Activated gamma-delta T cell (primary cell): Measurements from ENCODE around the gene AKAP3.
A peak's percentile ranks its signal among the peaks of the same experiment; 100 is the strongest.

Source experiments
- DNase-seq: peaks from one replicate; lab custom pipeline; 2025; lab: John Stamatoyannopoulos, UW
- total RNA-seq, 2 donors: gene quantifications; one replicate each; lab custom pipeline; 2026; lab: John Stamatoyannopoulos, UW

The AKAP3 gene
- 1.4 to 1.9 reads per million in 2 donors for total RNA-seq

DNA sequence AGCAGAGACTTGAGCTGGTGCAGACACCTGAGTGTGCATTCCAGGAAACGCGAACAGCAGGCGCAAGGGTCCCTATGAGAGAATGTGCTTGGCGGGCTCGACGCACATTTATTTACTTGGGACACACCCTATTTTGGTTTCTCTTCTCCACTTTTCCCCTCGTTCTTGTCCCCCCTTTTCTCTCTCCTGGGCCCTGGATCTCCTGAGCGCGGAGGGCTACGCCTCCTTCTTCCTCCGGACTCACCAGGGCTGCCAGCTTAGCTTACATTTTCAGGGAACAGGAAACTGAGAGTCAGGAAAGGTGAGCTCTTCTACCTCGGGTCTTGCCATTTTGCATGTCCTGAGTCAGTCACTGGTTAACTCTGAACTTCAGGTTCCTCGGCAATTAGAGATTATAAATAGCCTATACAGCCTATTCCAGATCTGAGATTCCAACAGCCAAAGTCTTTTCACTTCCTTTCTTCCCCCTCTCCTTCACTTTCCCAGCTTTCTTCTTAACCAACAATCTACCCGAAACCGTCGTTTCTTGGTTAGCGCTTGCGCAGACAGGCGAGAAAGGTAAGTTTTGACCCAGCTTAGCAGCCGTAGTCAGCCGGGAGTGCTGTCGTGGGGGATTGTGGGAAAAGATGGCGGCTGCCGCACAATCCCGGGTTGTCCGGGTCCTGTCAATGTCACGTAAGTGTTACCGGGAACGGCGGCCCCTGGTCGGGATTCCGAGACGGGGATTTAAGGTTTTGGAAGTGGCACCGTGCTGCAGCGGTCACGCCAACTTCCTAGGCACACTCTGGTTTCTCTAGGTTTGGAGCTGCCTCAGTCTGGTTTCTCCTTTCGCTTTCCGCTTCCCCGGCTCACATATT lies at the start of gene AKAP3, which contains the start of gene NDUFA9:
Gene AKAP3 (minus strand): TSS at position 551 of the 857 bp plus-strand sequence. CDS start 10,855 bp downstream, outside the sequence.
Gene NDUFA9 (plus strand): TSS at position 614 of the 857 bp plus-strand sequence. CDS start 13 bp downstream, at position 627.
- peak; percentile 23 for DNase-seq

DNA sequence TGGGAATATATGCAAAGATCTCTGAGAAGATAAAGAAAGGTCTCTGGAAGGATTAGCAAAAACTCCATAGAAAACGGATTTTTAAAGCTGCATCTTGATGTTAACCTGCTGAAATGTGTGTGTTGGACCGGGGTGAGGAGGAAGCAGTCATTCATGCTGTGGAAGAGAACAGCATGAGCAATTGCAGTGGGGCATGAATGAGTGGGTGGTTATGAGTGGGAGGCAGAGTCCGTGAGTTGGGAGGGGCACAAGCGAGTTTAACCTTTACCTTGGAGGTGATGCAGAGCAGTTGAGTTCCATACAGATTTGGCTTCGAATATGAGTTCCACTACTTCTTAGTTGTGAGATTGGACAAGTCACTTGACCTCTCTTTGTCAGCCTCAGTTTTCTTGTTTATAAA lies 41.9 kb upstream of the AKAP3 start:
- no peak for DNase-seq

DNA sequence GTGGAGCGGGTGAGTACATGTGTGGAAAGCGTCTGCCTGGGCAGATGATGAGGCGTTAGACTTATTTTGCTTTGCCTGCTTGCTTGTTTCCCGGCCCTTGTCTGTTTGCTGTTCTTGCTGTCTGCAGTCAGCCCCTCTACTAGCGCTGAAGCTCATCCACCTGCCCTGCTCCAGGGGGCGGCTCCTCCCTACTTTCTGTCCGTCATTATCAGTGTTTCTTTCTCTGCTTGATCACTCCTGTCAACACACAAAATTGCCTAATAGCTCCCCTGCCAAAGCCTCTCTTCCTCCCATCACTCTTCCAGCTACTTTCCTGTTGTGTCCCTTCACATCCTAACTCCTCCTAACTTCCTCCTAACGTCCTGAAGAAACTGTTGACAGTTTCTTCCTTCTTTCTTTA lies 36.5 kb upstream of the AKAP3 start:
- no peak for DNase-seq

DNA sequence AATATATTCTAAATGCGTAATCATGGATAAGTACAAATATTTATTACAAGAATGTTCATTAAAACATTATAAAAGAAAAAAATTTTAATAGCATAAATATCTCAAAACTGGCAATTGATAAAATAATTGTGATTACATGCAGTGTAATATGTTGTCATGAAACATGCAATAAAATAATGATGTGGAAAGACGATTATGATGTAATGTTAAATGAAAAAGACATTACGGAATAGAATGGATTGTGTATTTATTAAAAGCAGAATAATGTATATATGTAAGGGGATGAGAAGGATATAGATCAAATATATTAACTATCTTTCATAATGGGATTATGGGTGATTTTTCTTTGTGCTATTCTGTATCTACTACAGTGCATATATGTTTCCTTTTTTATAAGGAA lies 32.9 kb upstream of the AKAP3 start:
- DNase-seq, result no peak

DNA sequence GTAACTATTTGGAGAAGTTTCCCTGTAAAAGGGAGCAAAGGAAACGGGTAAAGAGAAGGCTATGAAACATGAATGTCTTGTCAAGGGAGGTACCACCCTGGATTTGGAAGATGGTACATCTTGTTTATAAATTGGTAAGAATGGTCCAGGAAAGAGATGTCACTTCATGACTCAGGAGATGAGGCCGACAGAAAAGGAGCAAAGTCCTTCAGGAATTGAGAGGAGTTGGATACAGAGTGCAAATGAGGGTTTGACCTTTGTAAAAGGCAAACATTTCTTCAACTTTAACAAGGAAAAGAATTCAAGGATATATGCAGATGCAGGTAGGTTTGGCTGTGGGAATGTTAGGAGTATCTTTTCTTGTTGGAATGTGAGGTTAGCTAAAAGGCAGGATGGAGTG lies 30.9 kb upstream of the AKAP3 start:
- DNase-seq, result no peak

DNA sequence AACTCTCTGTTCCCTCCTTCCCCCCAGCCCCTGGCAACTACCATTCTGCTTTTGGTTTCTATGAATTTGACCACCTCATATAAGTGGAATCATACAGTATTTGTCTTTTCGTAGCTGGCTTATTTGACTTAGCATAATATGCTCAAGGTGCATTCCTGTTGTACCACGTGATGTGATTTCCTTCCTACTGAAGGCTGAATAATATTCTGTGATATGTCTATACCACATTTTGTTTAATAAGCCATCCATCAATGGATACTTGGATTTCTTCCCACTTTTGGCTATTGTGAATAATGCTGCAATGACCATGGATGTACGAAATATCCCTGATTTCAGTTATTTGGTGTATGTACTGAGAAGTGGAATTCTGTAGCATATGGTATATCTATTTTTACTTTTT lies 16.4 kb upstream of the AKAP3 start:
- no peak for DNase-seq

DNA sequence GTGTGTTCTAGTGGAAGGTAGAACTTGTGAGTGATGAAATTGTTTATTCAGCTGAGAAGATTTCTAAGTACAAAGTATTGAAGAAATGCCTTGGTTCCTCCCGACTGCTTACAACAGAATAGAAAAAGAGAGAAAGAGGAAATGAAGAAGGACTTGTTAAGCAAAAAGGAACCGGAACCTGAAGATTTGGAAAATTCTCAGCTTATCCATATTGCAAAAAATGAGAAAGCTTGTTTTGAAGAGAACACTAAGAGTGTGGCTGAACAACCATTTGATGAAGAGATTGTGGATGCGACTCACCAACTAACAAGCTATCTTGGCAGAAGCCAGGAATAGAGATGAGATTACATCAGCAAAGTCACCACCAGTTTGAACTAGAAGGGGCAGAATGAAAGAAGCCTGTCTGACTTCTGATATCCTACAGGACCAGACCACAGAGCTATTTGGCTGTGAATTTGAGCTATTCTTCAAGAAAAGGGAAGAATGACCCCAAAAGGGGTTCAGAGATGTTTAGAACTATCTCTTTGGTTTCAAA lies 15.2 kb upstream of the AKAP3 start:
- no peak for DNase-seq

DNA sequence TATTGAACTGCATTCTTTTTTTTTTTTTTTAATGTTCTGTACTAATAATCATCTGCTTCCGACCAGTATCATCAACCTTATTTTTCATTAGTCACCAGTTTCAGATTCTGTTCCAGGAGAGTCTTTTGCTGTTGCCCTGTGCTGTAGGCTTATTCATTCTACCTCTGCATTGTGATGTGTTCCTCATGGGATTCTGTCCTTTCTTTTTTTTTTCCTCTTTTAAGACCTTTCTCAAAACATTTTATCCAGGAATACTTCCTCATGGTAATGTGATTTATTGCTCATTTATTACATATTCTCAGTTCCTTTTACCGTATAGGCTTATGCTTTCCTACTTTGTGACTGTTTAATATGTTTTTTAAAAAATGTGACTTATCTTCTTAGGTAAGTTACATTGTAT lies 4.8 kb upstream of the AKAP3 start:
- no peak for DNase-seq

DNA sequence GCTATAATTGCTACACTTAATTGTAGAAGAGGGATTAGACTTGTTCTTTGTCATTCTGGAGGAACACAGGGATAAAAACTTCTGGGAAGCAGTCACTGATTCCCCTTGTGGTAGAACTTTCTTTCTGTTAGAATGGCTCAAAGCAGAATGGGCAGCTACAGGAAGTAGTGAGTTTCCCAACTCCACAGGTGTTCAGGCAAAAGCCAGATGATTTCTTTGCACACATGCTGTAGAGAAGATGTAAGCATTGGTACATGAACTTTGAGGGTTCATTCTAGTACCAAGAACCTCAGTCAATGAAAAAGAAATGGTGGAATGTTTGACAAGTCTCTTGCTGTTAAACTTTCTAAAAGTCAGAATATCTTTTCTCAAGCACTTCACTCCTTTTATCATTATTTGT lies 4.4 kb upstream of the AKAP3 start:
- no peak for DNase-seq

DNA sequence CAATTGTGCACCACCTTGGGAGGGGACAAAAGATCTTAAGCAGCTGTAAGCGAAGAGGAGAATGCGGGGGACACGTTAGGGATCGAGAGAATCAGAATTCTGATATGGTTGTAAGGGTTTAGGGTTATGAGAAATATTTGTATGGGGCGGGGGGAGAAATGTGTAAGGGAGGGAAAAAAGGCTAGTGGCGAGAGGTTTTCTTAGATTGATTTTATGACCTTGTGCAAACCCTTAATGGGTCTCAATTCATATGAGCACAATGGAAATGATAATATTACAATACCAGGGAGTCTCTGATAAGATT lies 459 bp upstream of the AKAP3 start:
- DNase-seq, result no peak

DNA sequence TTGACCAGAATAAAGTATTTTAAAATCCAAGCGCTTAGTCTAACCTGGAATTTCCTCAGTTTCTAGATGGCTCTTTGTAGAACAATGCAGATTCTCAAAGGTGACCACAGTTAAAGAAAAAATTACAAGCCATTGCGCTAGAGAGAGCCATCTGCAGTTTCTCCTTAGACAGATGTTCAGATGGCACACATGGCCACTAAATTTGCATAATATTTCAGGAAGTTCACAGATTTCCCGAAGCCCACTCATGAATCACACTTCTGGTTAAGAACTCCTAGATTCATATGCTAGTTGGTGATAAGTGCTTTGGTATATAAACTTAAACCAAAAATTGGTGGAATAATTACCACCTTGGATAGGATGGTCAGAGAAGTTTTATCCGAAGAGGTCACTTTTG lies 749 bp downstream of the AKAP3 start:
- no peak for DNase-seq

DNA sequence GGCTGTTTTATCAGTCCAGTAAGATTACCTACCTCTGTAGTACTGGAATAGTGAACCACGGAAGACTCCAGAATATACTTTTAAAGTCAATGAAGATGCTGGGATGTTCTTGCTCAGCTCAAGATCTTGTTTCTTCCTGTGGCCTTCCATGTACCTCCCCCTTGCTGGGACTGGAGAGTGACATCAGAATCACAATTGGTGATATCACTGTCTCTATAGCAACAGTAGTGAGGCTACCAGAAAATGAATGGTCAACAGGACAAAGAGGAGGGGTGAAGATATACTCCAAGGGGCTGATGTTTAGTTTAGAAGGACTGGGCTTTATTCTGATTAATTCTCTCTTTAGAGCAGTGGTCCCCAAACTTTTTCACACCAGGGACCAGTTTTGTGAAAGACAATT lies 3.8 kb downstream of the AKAP3 start:
- DNase-seq, result no peak

DNA sequence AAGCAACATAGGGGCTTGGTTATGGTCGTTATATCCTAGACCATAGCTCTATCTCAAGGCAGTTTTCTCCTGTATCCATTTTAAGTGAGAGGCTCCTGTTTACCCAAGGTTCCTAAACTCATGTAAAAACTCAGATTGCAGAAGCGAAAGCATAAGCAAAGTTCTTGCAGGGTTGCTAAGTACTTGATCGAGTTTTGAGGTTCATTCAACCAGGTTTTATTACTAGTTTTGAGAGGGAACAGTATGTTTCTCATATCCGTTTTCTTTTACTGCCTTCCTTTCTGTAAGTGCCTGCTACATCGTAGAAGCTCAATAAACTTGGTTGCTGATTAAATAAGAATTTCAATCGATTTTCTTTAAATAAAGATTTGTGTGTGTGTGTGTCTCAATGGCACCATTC lies 5.1 kb downstream of the AKAP3 start:
- DNase-seq, result no peak

DNA sequence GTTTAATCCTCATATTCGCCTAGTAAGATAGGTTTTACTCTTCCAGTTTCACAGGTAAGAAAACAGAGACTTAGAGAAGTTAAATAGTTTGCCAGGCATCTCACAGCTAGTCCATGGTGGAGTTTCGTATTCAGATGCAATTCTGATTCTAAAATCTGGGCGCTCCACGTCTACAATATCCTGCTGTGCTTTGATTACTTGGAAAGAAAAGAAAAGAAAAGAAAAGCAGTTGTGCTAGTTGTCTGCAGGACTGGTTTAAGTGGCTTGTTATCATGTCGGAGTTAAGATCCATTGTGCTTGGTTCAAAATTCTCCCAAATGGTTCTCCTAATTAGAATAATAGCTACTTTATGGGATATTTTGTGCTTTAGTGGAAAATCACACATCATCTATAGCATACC lies 18.6 kb downstream of the AKAP3 start:
- no peak for DNase-seq

DNA sequence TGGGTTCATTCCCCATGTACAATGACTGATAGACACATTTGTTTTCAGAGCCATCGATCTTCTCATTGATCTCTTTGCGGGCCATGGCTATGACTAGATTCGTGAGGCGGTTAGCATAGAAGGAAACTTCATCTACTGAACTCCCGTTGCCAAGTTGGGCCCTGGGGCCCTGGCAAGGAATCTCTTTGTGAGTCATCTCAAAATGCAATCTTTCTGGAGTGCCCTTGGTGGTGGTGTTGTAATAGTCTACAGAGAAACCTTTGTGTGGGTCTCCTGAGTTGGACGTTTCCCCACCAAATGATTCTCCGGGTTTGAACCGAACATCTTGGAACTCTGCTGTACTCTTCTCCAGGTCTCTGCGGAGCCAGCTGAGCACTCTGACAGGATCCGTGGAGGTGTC lies 20.4 kb downstream of the AKAP3 start:
- DNase-seq, result no peak

DNA sequence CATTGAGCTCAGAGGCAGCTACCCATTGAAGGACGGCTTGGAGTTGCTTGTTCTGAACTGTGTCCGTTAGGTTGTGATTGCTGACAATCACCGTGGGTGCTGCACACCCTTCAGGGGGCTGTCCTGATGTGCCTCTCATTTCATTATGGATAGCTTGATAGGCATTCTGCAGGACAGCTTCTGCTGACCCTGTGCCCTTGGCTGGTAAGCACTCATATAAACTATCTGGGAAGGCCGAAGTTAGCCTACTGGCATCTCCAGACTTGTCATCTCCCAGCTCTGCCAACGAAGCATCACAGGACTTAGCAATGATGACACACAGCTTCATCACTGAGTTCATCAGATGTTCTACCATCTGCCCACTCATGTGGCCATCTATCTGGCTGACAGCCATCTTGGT lies 22.3 kb downstream of the AKAP3 start:
- no peak for DNase-seq

DNA sequence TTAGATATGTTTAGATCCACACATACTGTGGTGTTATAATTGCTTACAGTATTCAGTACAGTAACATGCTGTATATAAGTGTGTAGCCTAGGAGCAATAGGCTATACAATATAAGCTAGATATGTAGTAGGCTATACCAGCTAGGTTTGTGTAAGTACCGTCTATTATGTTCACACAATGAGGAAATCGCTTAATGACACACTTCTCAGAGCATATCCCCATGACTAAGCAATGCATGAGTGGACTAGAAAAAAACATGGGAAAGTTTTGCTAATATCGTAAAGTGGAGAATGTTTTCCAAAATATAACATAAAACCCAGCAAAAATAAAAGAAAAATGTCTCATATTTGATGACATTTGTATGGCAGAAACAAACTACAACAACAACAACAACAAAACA lies 27.3 kb downstream of the AKAP3 start:
- DNase-seq, result no peak

DNA sequence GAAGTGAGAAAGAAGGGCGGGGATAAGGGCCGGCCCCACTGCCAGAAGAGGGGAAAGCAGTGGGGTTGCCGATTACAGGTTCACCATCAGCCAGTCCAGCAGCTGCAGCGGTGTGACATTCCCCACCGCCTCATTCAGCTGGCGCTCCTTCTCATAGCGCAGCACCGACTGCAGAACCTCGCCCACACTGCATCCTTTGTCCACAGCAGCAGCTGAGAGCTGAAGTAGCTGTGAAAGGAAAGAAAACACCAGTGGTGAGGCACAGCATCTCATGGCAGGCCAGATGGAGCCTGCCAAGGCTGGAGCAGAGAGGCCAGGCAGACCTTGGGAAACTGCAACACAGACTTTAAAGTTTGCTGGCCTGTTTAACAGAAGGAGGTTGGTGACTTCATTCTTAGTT lies 33.2 kb downstream of the AKAP3 start:
- DNase-seq, result no peak

DNA sequence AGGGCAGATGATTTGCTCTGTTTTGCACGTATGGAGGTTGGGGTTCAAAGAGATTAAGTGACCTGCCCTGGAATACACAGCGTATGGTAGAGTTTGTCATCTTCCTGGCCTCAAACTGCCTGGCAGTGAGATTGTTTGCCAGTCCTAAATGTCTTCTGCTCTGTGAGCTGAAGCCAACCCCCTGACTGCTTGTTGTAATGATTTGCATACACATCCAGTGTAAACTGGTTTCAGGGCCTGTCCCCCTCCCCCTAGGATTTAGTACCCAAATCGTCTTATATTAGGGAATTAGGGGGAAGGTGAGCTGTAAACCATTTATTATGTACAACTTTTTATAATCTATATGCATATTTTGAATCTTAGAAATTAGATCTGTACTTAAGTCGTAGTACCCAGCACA lies 38.4 kb downstream of the AKAP3 start:
- DNase-seq, result no peak

DNA sequence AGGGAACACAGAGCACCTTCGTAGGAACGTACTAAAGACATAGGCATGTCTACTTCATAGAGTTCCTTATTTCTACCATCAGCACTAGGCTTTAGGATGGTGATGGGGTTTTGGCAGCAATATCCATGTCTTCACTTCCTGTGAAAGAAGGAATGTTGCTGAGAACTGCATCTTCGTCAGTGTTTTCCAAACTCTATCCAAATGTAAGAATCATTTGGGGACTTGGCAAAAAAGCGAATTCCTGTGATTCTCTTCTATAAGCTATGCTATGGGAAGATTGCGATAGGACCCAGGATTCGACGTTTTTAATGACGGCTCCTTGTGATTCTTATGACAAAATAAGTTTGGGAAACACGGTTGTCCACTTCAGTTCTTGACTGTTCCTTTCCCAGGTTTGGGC lies 39.8 kb downstream of the AKAP3 start:
- DNase-seq, result no peak

DNA sequence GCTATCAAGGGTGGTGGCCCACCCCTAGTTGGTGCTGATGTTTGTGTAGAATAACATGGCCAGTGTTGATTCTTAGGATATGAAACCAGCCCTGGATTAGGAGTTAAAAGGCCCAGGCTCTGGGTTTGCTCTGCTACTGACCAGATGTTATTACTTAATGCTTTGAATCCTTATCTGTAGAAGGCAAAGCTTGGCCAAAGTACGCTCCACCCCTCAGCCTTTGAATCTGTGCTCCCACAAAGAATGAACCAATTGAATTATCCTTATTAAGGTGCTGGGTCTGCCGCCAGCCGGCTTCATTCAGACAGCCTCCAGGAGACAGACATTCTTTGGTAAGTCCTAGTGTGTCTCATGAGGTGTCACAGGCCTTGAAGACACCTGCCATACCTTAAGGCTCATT lies 41.8 kb downstream of the AKAP3 start:
- DNase-seq, result no peak

DNA sequence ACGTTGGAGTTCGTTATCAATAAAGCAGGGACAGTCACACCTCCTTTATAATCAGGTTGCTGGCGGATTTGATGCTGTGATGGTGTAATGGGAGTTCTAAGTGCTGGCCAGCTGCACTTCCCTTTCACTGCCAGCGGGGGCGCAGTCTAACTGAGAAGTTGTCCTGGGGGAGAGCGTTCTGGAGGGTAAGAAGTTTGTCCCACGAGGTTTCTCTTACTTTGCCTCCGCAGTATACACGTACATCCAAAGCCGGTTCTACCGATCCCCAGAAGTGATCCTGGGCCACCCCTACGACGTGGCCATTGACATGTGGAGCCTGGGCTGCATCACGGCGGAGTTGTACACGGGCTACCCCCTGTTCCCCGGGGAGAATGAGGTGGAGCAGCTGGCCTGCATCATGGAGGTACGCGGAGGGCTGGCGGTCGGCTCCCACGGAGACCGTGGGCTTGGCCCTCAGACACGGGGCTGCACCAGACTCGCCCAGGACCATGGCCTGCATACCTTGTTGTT lies 44.1 kb downstream of the AKAP3 start:
- peak; percentile 11 for DNase-seq

DNA sequence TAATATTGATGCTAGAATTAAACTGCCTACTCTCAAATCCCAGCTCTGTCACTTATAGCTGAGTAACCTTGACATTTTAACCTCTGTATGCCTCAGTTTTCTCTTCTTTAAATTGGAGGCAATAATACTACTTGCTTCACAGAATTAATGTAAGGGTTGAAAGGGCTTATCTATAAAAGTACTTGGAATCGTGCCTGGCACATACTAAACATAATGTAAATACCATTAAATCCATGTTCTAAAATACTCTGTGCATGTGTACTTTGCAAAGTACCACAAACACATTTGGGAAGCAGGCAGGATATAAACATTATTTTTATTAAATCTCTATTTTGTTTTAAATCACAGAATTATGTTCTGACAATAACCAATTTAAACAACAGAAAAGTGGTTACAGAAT lies 44.9 kb downstream of the AKAP3 start:
- DNase-seq, result no peak

DNA sequence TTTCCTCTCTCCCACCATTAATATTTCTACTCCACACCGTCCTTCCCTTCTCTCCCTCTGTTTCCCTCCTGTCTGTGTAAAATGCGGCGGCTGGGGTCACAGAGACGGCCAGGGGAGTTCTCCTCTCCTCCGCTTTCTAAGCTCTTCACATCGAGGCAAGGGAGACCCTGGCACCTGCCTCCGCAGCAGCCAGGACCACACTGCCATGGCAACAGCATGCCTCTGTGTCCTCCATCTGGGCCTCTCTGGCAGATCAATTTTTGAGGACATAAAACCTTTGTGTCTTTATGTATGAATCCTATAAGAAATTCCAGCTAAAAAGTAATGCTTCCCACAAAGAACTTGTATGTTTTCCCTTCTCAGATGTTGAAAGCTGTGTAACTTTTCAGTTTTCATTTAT lies 45.4 kb downstream of the AKAP3 start:
- DNase-seq, result no peak
